Measurements from ENCODE around the gene LRP1B.

GRCh38 chr2:140246957-140247356, 1883.9 kb downstream of the LRP1B start:
- TF ChIP-seq EZH2 (IDR thresholded peaks at IDR 0.05; ENCODE audit: borderline replicate concordance, insufficient read depth, low read depth, low read length, poor library complexity, severe bottlenecking) = no peak
- TF ChIP-seq CTCF (IDR thresholded peaks at IDR 0.05) = no peak
